GM12801 (cell line): Measurements from ENCODE around the gene GOLGA6A.

Experiments
- CTCF ChIP-seq: IDR thresholded peaks from one replicate; pipeline ENCODE4 v1.5.1; 2011; ENCODE audit warnings: control low read depth; ENCODE audit not compliant: insufficient read length; ENCODE audit errors: extremely low read depth

The GOLGA6A gene

GRCh38 chr15:74127954-74128784 lies 45.8 kb upstream of the GOLGA6A start:
- no peak for TF ChIP-seq CTCF

GRCh38 chr15:74127255-74127953 lies 45.1 kb upstream of the GOLGA6A start:
- no peak for TF ChIP-seq CTCF

- TF ChIP-seq CTCF = no peak
These were observed 42.4 kb upstream of the GOLGA6A start for GRCh38 chr15:74124759-74125158.

GRCh38 chr15:74124196-74124595 lies 41.8 kb upstream of the GOLGA6A start:
- TF ChIP-seq CTCF = no peak

- TF ChIP-seq CTCF = no peak
These were observed 41.3 kb upstream of the GOLGA6A start for GRCh38 chr15:74123658-74124057.

- TF ChIP-seq CTCF = no peak
These were observed 40.7 kb upstream of the GOLGA6A start for GRCh38 chr15:74123131-74123429.

GRCh38 chr15:74122403-74123130 lies 40.2 kb upstream of the GOLGA6A start:
- TF ChIP-seq CTCF = no peak
